Measurements from ENCODE around the gene PLK4.

DNA sequence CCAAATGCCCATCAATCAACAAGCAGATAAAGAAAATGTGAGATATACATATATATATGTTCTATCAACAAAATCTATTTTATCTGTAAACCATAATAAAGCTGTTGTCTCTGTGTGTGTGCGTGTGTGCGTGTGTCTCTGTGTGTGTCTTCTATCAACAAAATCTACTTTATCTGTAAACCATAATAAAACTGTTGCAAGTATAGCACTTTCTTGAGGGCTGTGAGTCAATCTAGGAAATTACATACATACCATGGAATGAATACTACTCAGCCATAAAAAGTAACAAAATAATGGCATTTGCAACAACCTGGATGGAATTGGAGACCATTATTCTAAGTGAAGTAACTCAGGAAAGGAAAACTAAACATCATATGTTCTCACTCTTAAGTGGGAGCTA lies 12.5 kb upstream of the PLK4 start:
- TF ChIP-seq, protein P1, sequence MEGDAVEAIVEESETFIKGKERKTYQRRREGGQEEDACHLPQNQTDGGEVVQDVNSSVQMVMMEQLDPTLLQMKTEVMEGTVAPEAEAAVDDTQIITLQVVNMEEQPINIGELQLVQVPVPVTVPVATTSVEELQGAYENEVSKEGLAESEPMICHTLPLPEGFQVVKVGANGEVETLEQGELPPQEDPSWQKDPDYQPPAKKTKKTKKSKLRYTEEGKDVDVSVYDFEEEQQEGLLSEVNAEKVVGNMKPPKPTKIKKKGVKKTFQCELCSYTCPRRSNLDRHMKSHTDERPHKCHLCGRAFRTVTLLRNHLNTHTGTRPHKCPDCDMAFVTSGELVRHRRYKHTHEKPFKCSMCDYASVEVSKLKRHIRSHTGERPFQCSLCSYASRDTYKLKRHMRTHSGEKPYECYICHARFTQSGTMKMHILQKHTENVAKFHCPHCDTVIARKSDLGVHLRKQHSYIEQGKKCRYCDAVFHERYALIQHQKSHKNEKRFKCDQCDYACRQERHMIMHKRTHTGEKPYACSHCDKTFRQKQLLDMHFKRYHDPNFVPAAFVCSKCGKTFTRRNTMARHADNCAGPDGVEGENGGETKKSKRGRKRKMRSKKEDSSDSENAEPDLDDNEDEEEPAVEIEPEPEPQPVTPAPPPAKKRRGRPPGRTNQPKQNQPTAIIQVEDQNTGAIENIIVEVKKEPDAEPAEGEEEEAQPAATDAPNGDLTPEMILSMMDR (IDR thresholded peaks at IDR 0.05) = no peak
- TF ChIP-seq POLR2A (IDR thresholded peaks at IDR 0.05) = no peak

All from stomach (tissue), 4 donors.